ENCODE measurements around the gene TTN. TPM values are rescaled to one million over a fixed set of nuclear protein-coding genes. Genes with fewer than 3 reads are reported as not detected.

TTN gene
- total and polyA plus RNA-seq, 10 of the 15 experiments (the other 5 are each of a cell fraction or from before 2014, with no cell fraction given): 0.15 to 9.0 (median 1.8) TPM

- no peak overlapping the region for H3K4me2 ChIP-seq (ENCODE audit: control insufficient read depth, insufficient read depth)
- H3K79me2 ChIP-seq (ENCODE audit: control insufficient read depth, insufficient read depth, low read length): no peaks in the 10 kb centered on the region
- no peak overlapping the region for H3K27ac ChIP-seq (ENCODE audit: control insufficient read depth, insufficient read depth)
- DNase-seq (ENCODE audit: low read depth, low spot score) (no peak), ATAC-seq (no peak), FAIRE-seq (no peak)
- no peak overlapping the region for H3K4me3 ChIP-seq
- no peak overlapping the region for H3K9ac ChIP-seq (ENCODE audit: control insufficient read depth, insufficient read depth, low read length)
- no peak overlapping the region for H2AFZ ChIP-seq (ENCODE audit: control insufficient read depth, low read depth, low read length)
- TF ChIP-seq NFYB (IDR thresholded peaks at IDR 0.05; ENCODE audit: insufficient read depth, low read depth, low read length) (no peak), POLR2A (IDR thresholded peaks at IDR 0.05; ENCODE audit: low read depth, low read length) (no peak), ETV6 (conservative IDR thresholded peaks at IDR 0.05 in 1 of 2, IDR thresholded peaks at IDR 0.05 in 1 of 2; ENCODE audit: borderline replicate concordance in 1 of 2, low read depth in 1 of 2) (no peak), ZNF24 (IDR thresholded peaks at IDR 0.05) (no peak), SREBF2 (IDR thresholded peaks at IDR 0.05; ENCODE audit: low read length) (no peak), RCOR1 (conservative IDR thresholded peaks at IDR 0.05; ENCODE audit: low read depth, low read length) (no peak)
- TF ChIP-seq, protein P1, sequence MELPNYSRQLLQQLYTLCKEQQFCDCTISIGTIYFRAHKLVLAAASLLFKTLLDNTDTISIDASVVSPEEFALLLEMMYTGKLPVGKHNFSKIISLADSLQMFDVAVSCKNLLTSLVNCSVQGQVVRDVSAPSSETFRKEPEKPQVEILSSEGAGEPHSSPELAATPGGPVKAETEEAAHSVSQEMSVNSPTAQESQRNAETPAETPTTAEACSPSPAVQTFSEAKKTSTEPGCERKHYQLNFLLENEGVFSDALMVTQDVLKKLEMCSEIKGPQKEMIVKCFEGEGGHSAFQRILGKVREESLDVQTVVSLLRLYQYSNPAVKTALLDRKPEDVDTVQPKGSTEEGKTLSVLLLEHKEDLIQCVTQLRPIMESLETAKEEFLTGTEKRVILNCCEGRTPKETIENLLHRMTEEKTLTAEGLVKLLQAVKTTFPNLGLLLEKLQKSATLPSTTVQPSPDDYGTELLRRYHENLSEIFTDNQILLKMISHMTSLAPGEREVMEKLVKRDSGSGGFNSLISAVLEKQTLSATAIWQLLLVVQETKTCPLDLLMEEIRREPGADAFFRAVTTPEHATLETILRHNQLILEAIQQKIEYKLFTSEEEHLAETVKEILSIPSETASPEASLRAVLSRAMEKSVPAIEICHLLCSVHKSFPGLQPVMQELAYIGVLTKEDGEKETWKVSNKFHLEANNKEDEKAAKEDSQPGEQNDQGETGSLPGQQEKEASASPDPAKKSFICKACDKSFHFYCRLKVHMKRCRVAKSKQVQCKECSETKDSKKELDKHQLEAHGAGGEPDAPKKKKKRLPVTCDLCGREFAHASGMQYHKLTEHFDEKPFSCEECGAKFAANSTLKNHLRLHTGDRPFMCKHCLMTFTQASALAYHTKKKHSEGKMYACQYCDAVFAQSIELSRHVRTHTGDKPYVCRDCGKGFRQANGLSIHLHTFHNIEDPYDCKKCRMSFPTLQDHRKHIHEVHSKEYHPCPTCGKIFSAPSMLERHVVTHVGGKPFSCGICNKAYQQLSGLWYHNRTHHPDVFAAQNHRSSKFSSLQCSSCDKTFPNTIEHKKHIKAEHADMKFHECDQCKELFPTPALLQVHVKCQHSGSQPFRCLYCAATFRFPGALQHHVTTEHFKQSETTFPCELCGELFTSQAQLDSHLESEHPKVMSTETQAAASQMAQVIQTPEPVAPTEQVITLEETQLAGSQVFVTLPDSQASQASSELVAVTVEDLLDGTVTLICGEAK (IDR thresholded peaks at IDR 0.05; ENCODE audit: borderline replicate concordance): no peak
- ChIA-PET CTCF (interaction anchor here (0.7 to 1.3 kb wide), 2 partner anchors 9 to 362 kb away, joined by 3 to 5 read pairs; no protein-coding TSS in a partner anchor), RAD21 (ENCODE audit: unreplicated experiment) (interaction anchor here (1.6 kb wide), 1 partner anchor 14 kb away, joined by 4 read pairs; no protein-coding TSS in a partner anchor), SMC1A (ENCODE audit: uncharacterized antibody, unreplicated experiment) (interaction anchor here (1.2 to 1.7 kb wide), 3 partner anchors 16 to 253 kb away, joined by 3 to 4 read pairs (median 3); no protein-coding TSS in a partner anchor), POLR2A (interaction anchor here (1.0 kb wide), 1 partner anchor 254 kb away, joined by 3 read pairs; no protein-coding TSS in a partner anchor)
- no peaks in the 10 kb centered on the region for H3K9me3 ChIP-seq (replicated peaks; ENCODE audit: control insufficient read depth, insufficient read depth, low read length)
- no TSS peak for BruUV-seq (replicated peaks)
- intact Hi-C loops (cut with micrococcal nuclease; ENCODE audit: unreplicated experiment) (no loop called here), in situ Hi-C loops (cut with MboI) (loop anchor here (10.0 to 25.0 kb wide), 2 partner anchors 677 to 995 kb away; no protein-coding TSS in a partner anchor)
- H3K27me3 ChIP-seq (replicated peaks in 1 of 2; ENCODE audit: control insufficient read depth in 2 of 2, insufficient read depth in 2 of 2, low read length in 1 of 2): no peaks in the 10 kb centered on the region
- no peaks in the 10 kb centered on the region for H3K4me1 ChIP-seq (ENCODE audit: control insufficient read depth, insufficient read depth, low read length)
- H3K36me3 ChIP-seq (ENCODE audit: control insufficient read depth in 2 of 2, insufficient read depth in 2 of 2, low read length in 1 of 2): no peaks in the 10 kb centered on the region
- H4K20me1 ChIP-seq (ENCODE audit: control insufficient read depth, insufficient read depth): no peaks in the 10 kb centered on the region
- 43% methylated on average over 11 of the region's 11 CpGs for WGBS (ENCODE audit: insufficient coverage, insufficient replicate concordance, low lambda C conversion rate, missing lambda C conversion rate)
Observed at GRCh38 chr2:178767094-178768060, 39.8 kb downstream of the TTN start.

Measured in GM12878 (cell line).